Measurements from ENCODE around the gene TRIM31. TPM values are rescaled to one million over a fixed set of nuclear protein-coding genes. Genes with fewer than 3 reads are reported as not detected.

TRIM31 gene
- polyA plus RNA-seq, 1 donor from 2014 or later, result not detected

DNA sequence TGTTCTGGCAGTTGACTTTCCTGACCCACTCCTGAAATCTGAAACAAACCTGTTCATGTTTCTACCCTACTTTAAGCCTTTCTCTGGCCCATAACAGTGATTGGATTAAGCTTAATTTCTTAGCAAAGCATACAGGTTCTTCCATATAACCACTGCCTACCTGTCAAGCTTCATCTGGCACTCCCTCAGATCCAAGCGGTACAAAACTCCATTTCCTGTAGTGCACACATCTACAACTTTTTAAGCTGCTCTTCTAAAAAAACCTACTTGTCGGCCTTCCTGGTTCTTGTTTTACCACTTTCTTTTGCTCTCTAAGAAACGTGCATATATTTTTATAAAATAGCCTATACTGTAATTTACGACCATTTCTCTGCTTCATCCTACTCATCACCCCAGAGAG lies 46.8 kb downstream of the TRIM31 start:
- no peaks in the 10 kb centered on the region for H3K9me3 Mint-ChIP-seq
- H3K4me3 Mint-ChIP-seq, result peak overlapping the region; percentile 85 to 99 (median 98)

GRCh38 chr6:30063315-30063714 lies 49.6 kb downstream of the TRIM31 start:
- H3K36me3 Mint-ChIP-seq, result peaks cover 1% of the 10 kb centered on the region
- no peaks in the 10 kb centered on the region for H3K27me3 Mint-ChIP-seq
- H3K27ac Mint-ChIP-seq, result peak overlapping the region in 1 of 3 donors; percentile 5
- H3K4me3 Mint-ChIP-seq, result peak overlapping the region in 2 of 4 donors; percentile 64 to 70
- H3K4me1 Mint-ChIP-seq, result peaks cover 28 to 48% (median 42%) of the 10 kb centered on the region in 3 donors
- no peaks in the 10 kb centered on the region for H3K9me3 Mint-ChIP-seq

More for the DNA sequence above, 46.8 kb downstream of the TRIM31 start:
- Mint-ChIP-seq H3K4me1 (peaks cover 35 to 42% (median 39%) of the 10 kb centered on the region in 3 donors), H3K27ac (peak overlapping the region; percentile 85 to 100 (median 98)), H3K27me3 (peaks cover 11% of the 10 kb centered on the region), H3K36me3 (peaks cover 13% of the 10 kb centered on the region)

DNA sequence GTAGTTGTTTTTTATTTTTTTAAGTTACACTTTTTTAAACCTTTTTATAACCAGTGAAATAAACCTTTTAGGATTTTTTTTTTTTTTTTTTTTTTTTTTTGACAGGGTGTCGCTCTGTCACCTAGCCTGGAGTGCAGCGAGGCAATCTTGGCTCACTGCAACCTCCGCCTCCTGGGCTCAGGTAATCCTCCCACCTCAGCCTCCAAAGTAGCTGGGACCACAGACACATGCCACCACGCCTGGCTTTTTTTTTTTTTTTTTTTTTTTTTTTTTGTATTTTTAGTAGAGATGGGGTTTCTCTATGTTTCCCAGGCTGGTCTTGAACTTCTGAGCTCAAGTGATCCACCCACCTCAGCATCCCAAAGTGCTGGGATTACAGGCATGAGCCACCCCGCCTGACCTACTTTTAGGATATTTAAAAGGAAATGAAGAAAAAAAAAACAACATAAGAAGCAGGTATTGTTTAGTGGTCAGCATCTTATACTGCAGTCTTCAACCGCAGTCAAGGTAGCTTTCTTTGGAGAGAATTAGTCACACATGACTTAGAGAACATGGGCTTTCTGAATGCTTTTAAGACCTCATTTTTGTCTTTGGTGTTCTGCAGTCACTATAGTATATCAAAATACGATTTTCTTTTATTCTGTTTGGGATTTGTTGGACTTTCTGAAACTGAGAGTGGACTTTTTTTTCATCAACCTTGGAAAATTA lies 50.3 kb downstream of the TRIM31 start:
- H3K27ac Mint-ChIP-seq, result peak overlapping the region in 2 of 3 donors; percentile 99 to 100
- H3K4me3 Mint-ChIP-seq, result peak overlapping the region; percentile 98 to 99 (median 98)
- H3K9me3 Mint-ChIP-seq, result no peaks in the 10 kb centered on the region
- H3K27me3 Mint-ChIP-seq, result no peaks in the 10 kb centered on the region
- peaks cover 22 to 41% (median 36%) of the 10 kb centered on the region in 3 donors for H3K4me1 Mint-ChIP-seq
- H3K36me3 Mint-ChIP-seq, result peaks cover 1% of the 10 kb centered on the region

DNA sequence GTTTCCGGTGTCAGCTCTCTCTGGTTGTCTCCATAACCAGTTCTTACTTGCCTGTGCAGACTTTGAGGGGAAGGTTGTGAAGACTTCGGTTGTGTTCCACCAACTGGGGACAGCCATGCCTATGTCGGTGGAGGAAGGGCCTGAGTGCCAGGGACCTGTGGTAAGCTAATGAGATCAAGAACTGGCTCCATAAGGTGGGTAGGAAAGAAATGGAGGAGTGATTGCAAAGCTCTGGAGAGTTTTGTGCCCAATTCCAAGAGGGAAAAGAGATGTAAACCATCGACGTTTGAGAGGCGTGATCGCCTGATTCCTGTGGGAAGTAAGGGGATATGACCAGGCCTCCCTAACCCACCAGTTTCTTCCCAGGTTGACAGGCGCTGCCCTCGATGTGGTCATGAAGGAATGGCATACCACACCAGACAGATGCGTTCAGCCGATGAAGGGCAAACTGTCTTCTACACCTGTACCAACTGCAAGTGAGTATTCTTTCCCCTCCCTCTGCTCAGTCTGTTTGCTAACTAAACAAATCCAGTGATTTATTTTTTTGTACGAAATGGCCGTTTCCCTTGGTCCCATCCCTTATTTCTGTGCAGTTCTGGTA lies 50.9 kb downstream of the TRIM31 start:
- Mint-ChIP-seq H3K4me1 (peaks cover 19 to 37% (median 32%) of the 10 kb centered on the region in 3 donors), H3K36me3 (peaks cover 4% of the 10 kb centered on the region), H3K27ac (peak overlapping the region; percentile 99 to 100 (median 99)), H3K4me3 (peak overlapping the region; percentile 98 to 99 (median 98)), H3K9me3 (no peaks in the 10 kb centered on the region), H3K27me3 (no peaks in the 10 kb centered on the region)

DNA sequence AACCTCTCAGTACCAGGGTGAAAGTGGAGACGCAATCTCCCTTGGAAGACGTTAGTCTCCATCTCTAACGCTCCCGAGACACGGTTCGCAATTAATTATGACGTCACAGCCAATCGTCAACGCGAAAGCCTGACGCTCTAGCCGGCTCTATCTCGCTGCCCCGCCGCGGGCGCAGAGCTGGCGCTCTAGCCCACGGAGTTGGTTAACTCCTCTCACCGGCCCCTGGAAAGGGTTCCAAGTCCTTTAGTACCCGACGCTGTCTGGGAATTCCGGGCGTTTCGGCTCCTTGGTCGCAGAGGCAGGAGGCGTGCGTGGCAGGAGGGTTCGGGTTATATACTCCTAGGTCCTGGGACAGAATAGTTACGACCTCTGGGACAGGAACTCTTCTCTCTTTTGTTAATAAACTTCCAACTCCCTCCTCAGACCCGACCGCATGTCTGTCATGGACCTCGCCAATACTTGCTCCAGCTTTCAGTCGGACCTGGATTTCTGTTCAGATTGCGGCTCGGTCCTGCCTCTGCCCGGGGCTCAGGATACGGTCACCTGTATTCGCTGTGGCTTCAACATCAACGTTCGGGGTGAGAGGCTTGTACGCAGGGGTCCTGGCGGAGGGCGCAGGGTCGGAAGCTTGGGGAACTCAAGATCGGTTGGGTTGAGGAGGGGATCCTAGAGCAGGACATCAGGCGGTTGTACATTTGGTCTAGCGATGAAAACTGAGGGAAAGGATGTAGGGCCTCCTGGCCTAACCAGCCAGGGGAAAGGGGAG lies 51.6 kb downstream of the TRIM31 start, which contains the start of gene POLR1H:
Gene POLR1H, plus strand, starts transcription at position 174 of the 766 bp plus-strand sequence. Its CDS starts 260 bp downstream, at position 434.
- Mint-ChIP-seq H3K9me3 (no peaks in the 10 kb centered on the region), H3K36me3 (peaks cover 10% of the 10 kb centered on the region), H3K4me3 (peak within 1 kb of the TSS; percentile 98 to 99 (median 98)), H3K27me3 (no peaks in the 10 kb centered on the region), H3K27ac (peak within 1 kb of the TSS; percentile 99 to 100 (median 99)), H3K4me1 (peaks cover 17 to 32% (median 30%) of the 10 kb centered on the region in 3 donors)

GRCh38 chr6:30060606-30061091 lies 52.2 kb downstream of the TRIM31 start:
- Mint-ChIP-seq H3K36me3 (peaks cover 10% of the 10 kb centered on the region), H3K27ac (peak overlapping the region; percentile 99 to 100 (median 99)), H3K9me3 (no peaks in the 10 kb centered on the region), H3K4me3 (peak overlapping the region; percentile 98 to 99 (median 98)), H3K4me1 (peaks cover 12 to 26% (median 25%) of the 10 kb centered on the region in 3 donors), H3K27me3 (no peaks in the 10 kb centered on the region)

GRCh38 chr6:30055513-30055912 lies 57.4 kb downstream of the TRIM31 start:
- Mint-ChIP-seq H3K27me3 (no peaks in the 10 kb centered on the region), H3K4me3 (no peak overlapping the region), H3K9me3 (no peaks in the 10 kb centered on the region), H3K27ac (no peak overlapping the region), H3K36me3 (peaks cover 10% of the 10 kb centered on the region), H3K4me1 (peaks cover under 1 to 10% (median 6%) of the 10 kb centered on the region in 3 donors)

DNA sequence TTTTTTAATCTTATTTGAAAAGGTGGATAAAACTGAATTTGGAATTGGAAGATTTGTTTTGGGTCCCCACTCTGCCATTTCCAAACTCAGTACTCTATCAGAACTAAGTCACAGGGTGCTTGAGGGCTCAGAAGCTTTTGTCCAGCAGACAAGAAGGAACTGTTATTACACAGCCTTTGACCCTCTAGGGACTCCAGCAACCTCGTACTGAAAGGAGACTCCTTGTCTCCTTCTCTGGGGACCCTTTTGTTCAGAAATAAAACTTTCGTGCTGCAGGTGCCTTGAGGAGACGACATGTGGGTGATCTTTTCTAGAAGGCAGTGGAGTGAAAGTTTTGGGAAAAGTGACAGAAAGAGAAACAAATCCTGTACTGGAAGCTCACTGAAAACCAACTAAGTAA lies 59.2 kb downstream of the TRIM31 start:
- Mint-ChIP-seq H3K4me3 (peak overlapping the region in 1 of 4 donors; percentile 49), H3K36me3 (peaks cover 15% of the 10 kb centered on the region), H3K9me3 (no peaks in the 10 kb centered on the region), H3K27me3 (no peaks in the 10 kb centered on the region), H3K4me1 (peaks cover 0 to 3% (median 0%) of the 10 kb centered on the region in 3 donors), H3K27ac (no peak overlapping the region)

Other genes starting within 250 kb of the TRIM31 start
- 2,521 TPM for gene HLA-A, start 170.6 kb downstream of the TRIM31 start, polyA plus RNA-seq
- gene POLR1H, start 51.8 kb downstream of the TRIM31 start, polyA plus RNA-seq, result 84.4 TPM
- 102 TPM for gene PPP1R11, start 45.9 kb downstream of the TRIM31 start, polyA plus RNA-seq
- not detected for gene RNF39, start 37.3 kb downstream of the TRIM31 start, polyA plus RNA-seq
- 0.10 TPM for gene TRIM40, start 23.1 kb upstream of the TRIM31 start, polyA plus RNA-seq
- gene TRIM10, start 48.1 kb upstream of the TRIM31 start, polyA plus RNA-seq, result not detected
- not detected for gene TRIM15, start 50.5 kb upstream of the TRIM31 start, polyA plus RNA-seq
- 70.6 TPM for gene TRIM26, start 100.3 kb upstream of the TRIM31 start, polyA plus RNA-seq
- gene TRIM39, start 213.8 kb upstream of the TRIM31 start, polyA plus RNA-seq, result 14.1 TPM
- 89.1 TPM for gene RPP21, start 232.1 kb upstream of the TRIM31 start, polyA plus RNA-seq

Data from IgD-negative memory B cell (primary cell).